ENCODE measurements around the gene THRAP3. TPM values are rescaled to one million over a fixed set of nuclear protein-coding genes. Genes with fewer than 3 reads are reported as not detected.

Gene THRAP3
- total and polyA plus RNA-seq, 9 of the 15 experiments (the other 6 are each of a cell fraction or from before 2014, with no cell fraction given), result 66.2 to 135 (median 113) TPM

DNA sequence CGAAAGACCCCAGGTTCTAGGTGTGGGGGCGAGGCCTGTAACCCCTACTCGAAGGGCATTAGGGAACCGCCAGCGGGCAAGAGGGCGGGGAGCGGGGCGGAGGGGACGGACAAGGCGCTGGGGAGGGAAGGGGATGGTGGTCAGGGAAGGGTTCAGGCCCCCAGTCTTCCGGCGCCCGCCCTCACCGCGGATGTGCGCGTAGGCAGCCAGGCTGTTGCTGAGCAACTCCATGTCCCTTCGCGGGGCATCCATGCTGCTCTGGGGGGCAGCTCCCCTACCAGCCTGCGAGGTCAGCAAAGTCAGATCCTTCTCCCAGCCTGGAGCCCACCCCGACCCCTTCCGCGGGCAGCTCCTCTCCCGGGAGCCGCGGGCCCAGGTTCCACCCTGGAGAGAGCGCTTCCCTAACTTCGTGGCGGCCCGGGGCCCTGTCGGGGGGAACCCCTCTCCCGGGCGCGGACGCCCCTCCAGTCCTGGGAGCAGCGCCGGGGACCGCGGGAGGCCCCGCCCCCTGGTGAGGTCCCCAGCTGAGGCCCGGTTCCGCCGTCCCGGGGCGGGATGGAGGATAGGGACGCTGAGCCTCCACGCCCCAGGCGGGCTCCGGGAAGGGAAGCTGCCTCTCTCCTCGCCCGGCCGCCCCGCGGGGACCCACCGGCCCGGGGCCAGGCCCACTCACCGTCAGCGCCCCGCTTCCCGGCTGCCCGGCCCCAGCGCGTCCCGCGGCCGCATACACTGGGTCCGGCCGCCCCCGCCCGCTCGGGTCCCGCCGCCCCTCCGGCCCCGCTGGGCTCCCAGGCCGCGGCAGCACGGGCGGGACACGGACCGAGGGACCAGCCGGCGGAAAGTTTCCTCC is 98.8 kb downstream of the THRAP3 start (continued):
- TF ChIP-seq, protein P1, sequence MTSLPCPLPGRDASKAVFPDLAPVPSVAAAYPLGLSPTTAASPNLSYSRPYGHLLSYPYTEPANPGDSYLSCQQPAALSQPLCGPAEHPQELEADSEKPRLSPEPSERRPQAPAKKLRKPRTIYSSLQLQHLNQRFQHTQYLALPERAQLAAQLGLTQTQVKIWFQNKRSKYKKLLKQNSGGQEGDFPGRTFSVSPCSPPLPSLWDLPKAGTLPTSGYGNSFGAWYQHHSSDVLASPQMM (CRISPR knock-in tag; IDR thresholded peaks at IDR 0.05), result no peak
- TF ChIP-seq TEAD4 (IDR thresholded peaks at IDR 0.05; ENCODE audit: low read length) (no peak), TEAD4 (CRISPR knock-in tag; IDR thresholded peaks at IDR 0.05; ENCODE audit: borderline replicate concordance) (no peak)

- Histone ChIP-seq H3K4me3 (peak within 1 kb of the TSS; percentile 61), H3K4me2 (ENCODE audit: insufficient read depth, low read length) (peak within 1 kb of the TSS; percentile 69), H3K9me1 (ENCODE audit: control insufficient read depth, insufficient read depth, low read length) (no peaks in the 10 kb centered on the region), H4K20me1 (replicated peaks; ENCODE audit: control insufficient read depth, insufficient read depth, low read length) (no peaks in the 10 kb centered on the region), H3K27ac (ENCODE audit: extremely low read depth, low read depth, low read length) (peak within 1 kb of the TSS; percentile 62), H2AFZ (ENCODE audit: low read depth, low read length) (peak within 1 kb of the TSS; percentile 66), H3K79me2 (ENCODE audit: control insufficient read depth, insufficient read depth, low read length) (peaks cover 18% of the 10 kb centered on the region; the same call in 2 of the 3 replicates), H3K4me1 (replicated peaks in 1 of 2; ENCODE audit: control insufficient read depth in 2 of 2, insufficient read depth in 2 of 2, low read length in 2 of 2) (peaks cover 40 to 73% of the 10 kb centered on the region in 2 experiments), H3K9me3 (replicated peaks; ENCODE audit: control insufficient read depth, insufficient read depth, low read depth, low read length) (no peaks in the 10 kb centered on the region), H3K36me3 (ENCODE audit: control insufficient read depth, insufficient read depth, low read length) (peaks cover 4% of the 10 kb centered on the region; the same call in 1 of the 3 replicates), H3K9ac (ENCODE audit: insufficient read depth in 1 of 2, low read depth in 2 of 2, low read length in 2 of 2) (peak within 1 kb of the TSS; percentile 44 to 90), H3K27me3 (ENCODE audit: control insufficient read depth in 2 of 2, insufficient read depth in 2 of 2, low read length in 2 of 2) (no peaks in the 10 kb centered on the region)
- in situ Hi-C loops (cut with MboI), result no loop called here
- intact Hi-C loops (cut with micrococcal nuclease), result loop anchor here (5.0 to 10.0 kb wide), 2 partner anchors 64 to 439 kb away; partner anchors contain the start of genes AGO1 and STK40
- BruUV-seq (replicated peaks), result no TSS peak
- DNase-seq (ENCODE audit: extremely low read depth in 1 of 4, low spot score in 3 of 4), result peak; percentile 89 to 91 (median 90)
- peak; percentile 73 for FAIRE-seq
- peak; percentile 31 for ATAC-seq
- POLR2A ChIA-PET, result interaction anchor here (0.5 to 1.9 kb wide), 11 partner anchors 10 to 1373 kb away, joined by 3 to 9 read pairs (median 5); no protein-coding TSS in a partner anchor
- CTCF ChIA-PET (ENCODE audit: low intra/inter-chr PET ratio), result interaction anchor here (0.6 kb wide), 1 partner anchor 222 kb away, joined by 3 read pairs; no protein-coding TSS in a partner anchor
- 30% methylated on average over 19 of the region's 36 CpGs for whole genome bisulfite sequencing (ENCODE audit: insufficient coverage, low coverage, missing lambda C conversion rate)
- TF ChIP-seq ILK (tag; IDR thresholded peaks at IDR 0.05; ENCODE audit: borderline replicate concordance, low read depth), result no peak
- no peak for TF ChIP-seq ZNF124 (CRISPR knock-in tag; IDR thresholded peaks at IDR 0.05)
- no peak for TF ChIP-seq ZNF512 (tag; IDR thresholded peaks at IDR 0.05)
- TF ChIP-seq ZNF217 (CRISPR knock-in tag; IDR thresholded peaks at IDR 0.05), result no peak
- TF ChIP-seq, protein P2, sequence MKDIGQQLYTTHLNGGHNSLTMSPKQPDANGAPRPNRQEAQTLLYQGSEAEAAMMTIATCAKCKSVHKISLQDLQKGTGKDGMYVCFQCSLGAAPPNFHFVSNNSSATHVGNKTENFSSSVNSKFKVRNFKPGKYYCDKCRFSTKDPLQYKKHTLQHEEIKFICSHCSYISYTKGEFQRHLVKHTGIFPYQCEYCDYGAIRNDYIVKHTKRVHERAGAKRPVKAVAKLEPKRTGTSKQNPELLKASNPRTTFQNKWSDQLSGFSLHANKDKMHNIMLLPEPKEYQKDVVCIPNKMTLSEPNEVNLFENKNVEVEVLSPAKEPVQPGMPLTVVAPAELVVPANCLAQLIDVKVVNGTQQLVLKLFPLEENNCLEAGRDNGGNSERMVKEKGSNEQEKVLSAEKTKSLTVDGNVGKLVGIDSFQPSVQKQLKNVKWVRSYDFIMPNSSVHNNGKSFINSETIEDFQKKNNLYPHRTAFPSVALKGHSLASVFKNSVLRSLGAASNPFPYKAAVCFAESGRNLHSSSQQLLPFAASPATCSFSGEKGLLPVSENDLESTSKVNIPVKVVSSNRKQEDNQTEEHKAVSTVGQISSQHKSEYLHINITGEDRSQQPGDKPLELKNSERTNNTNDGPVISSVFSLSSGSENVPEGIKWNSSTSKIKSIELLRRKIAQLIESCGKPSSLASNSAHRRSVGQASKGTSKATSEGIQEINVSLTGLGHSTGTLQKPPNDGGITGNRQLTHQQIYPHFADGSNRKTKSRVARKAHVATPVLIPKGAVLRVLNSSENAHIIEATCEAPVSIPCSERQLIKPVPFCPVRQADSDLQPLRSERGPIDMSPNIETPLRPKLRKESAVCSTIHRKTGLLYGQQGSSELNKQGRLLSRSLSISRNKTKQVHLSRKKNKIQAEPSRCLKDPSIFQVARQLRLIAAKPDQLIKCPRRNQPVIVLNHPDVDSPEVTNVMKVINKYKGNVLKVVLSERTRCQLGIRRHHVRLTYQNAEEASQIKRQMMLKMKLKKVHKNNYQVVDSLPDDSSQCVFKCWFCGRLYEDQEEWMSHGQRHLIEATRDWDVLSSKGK (CRISPR knock-in tag; IDR thresholded peaks at IDR 0.05), result no peak
- TF ChIP-seq RUNX1 (IDR thresholded peaks at IDR 0.05; ENCODE audit: low read depth), result no peak
- no peak for TF ChIP-seq ZNF780A (CRISPR knock-in tag; IDR thresholded peaks at IDR 0.05)
- peak; percentile 52; the same call in 1 of the 2 replicates for TF ChIP-seq SMAD4 (CRISPR knock-in tag; conservative IDR thresholded peaks at IDR 0.05)
- no peak for TF ChIP-seq HSF4 (CRISPR knock-in tag; IDR thresholded peaks at IDR 0.05; ENCODE audit: borderline replicate concordance)
- no peak for TF ChIP-seq SOX6 (IDR thresholded peaks at IDR 0.05)
These were observed 99.6 kb downstream of the THRAP3 start, which contains the start of gene EVA1B for GRCh38 chr1:36323636-36324352. TSS of gene EVA1B (minus strand) at chr1:36323645. CDS start at chr1:36323037, 608 bp downstream.

Data from K562 (cell line).